Trophoblast cell (in vitro differentiated cells and primary cell): Measurements from ENCODE around the gene PTPN13.

Source experiments
- DNase-seq, 2 donors: peaks; one replicate each; pipeline ENCODE4 v3.0.0-alpha.2; 2016
- H2AFZ ChIP-seq: 2 replicates; pipeline ENCODE4 v1.6.1; 2013; ENCODE audit warnings: low read length, moderate library complexity, mild to moderate bottlenecking; ENCODE audit not compliant: insufficient read depth, poor library complexity
- H2AK5ac ChIP-seq: 2 replicates; pipeline ENCODE4 v1.6.1; 2013; ENCODE audit warnings: mild to moderate bottlenecking, low read length
- H2BK120ac ChIP-seq: 2 replicates; pipeline ENCODE4 v1.6.1; 2013; ENCODE audit warnings: low read length, mild to moderate bottlenecking, moderate library complexity; ENCODE audit not compliant: insufficient read depth, poor library complexity
- H2BK12ac ChIP-seq: 2 replicates; pipeline ENCODE4 v1.6.1; 2013; ENCODE audit warnings: mild to moderate bottlenecking, low read length, moderate library complexity
- H2BK5ac ChIP-seq: 2 replicates; pipeline ENCODE4 v1.6.1; 2013; ENCODE audit warnings: low read length, low read depth, moderate library complexity, mild to moderate bottlenecking; ENCODE audit not compliant: poor library complexity
- H3K14ac ChIP-seq: 2 replicates; pipeline ENCODE4 v1.6.1; 2013; ENCODE audit warnings: mild to moderate bottlenecking, low read length
- H3K18ac ChIP-seq: 2 replicates; pipeline ENCODE4 v1.6.1; 2013; ENCODE audit warnings: mild to moderate bottlenecking, low read length
- H3K23ac ChIP-seq: 2 replicates; pipeline ENCODE4 v1.6.1; 2013; ENCODE audit warnings: low read length
- H3K27ac ChIP-seq: 2 replicates; pipeline ENCODE4 v1.5.1; 2013; ENCODE audit warnings: low read depth, mild to moderate bottlenecking, inconsistent platforms, low read length, moderate library complexity
- H3K27me3 ChIP-seq: 2 replicates; pipeline ENCODE4 v1.6.1; 2013; ENCODE audit warnings: inconsistent platforms, mild to moderate bottlenecking, low read length, moderate library complexity; ENCODE audit not compliant: insufficient read depth
- H3K36me3 ChIP-seq, 2 experiments: 1 replicate in 1 of 2; 2 replicates in 1 of 2; pipeline ENCODE4 v1.6.1; 2013; ENCODE audit warnings: low read length in 2 of 2, mild to moderate bottlenecking in 2 of 2, moderate library complexity in 1 of 2; ENCODE audit not compliant: insufficient read depth in 2 of 2, control insufficient read depth in 1 of 2
- H3K4ac ChIP-seq: 2 replicates; pipeline ENCODE4 v1.6.1; 2013; ENCODE audit warnings: low read depth, mild to moderate bottlenecking, low read length, moderate library complexity
- H3K4me1 ChIP-seq, 2 experiments: 1 replicate in 1 of 2; 2 replicates in 1 of 2; pipeline ENCODE4 v1.6.1; 2013; ENCODE audit warnings: low read length in 2 of 2, mild to moderate bottlenecking in 2 of 2, moderate library complexity in 1 of 2; ENCODE audit not compliant: insufficient read depth in 2 of 2, control insufficient read depth in 1 of 2
- H3K4me2 ChIP-seq: 2 replicates; pipeline ENCODE4 v1.6.1; 2013; ENCODE audit warnings: inconsistent platforms, mild to moderate bottlenecking, low read length, moderate library complexity
- H3K4me3 ChIP-seq: 2 replicates; pipeline ENCODE4 v1.5.1; 2013; ENCODE audit warnings: mild to moderate bottlenecking, low read depth, low read length, inconsistent platforms
- H3K79me1 ChIP-seq: one replicate; pipeline ENCODE4 v1.6.1; 2013; ENCODE audit warnings: low read length
- H3K79me2 ChIP-seq: 2 replicates; pipeline ENCODE4 v1.6.1; 2013; ENCODE audit warnings: low read length, mild to moderate bottlenecking; ENCODE audit not compliant: control insufficient read depth, insufficient read depth, poor library complexity
- H3K9ac ChIP-seq: 2 replicates; pipeline ENCODE4 v1.6.1; 2013; ENCODE audit warnings: mild to moderate bottlenecking, low read length
- H3K9me3 ChIP-seq: 2 replicates; pipeline ENCODE4 v1.6.1; 2013; ENCODE audit warnings: low read depth, mild to moderate bottlenecking, control low read depth, inconsistent platforms, low read length; ENCODE audit not compliant: insufficient read depth
- H4K12ac ChIP-seq: 2 replicates; pipeline ENCODE4 v1.6.1; 2013; ENCODE audit warnings: low read depth, mild to moderate bottlenecking, low read length, moderate library complexity
- H4K8ac ChIP-seq: 2 replicates; pipeline ENCODE4 v1.6.1; 2013; ENCODE audit warnings: low read depth, mild to moderate bottlenecking, low read length, moderate library complexity
- H4K91ac ChIP-seq: one replicate; pipeline ENCODE4 v1.6.1; 2013; ENCODE audit warnings: low read depth, mild to moderate bottlenecking, low read length, moderate library complexity
- whole genome bisulfite sequencing: extraction: QIAGEN DNeasy Blood & Tissue Kit; methylation state at CpG from one replicate; pipeline ENCODE4 v1.1.7; 2013; ENCODE audit warnings: missing lambda C conversion rate; ENCODE audit not compliant: insufficient read length, insufficient coverage; ENCODE audit errors: extremely low coverage; 5-methylcytosine and 5-hydroxymethylcytosine counted together

PTPN13 gene

DNA sequence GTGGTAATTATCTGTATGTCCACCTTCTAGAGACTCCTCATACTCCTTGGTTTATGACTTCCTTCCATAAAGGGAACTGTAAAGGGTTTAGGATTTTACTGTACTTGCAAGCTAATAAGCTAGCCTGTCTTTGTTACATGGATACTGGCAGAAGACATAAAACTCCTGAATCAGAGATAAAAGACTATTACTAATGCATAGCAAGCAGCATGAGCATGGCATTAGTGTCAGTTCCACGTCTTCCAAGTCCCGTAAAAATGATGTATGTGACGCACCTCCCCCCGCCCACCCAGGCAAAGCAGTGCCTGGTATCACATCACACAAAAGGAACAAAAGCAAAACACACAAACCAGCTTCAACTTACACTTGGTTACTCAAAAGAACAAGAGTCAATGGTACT lies 184.1 kb downstream of the PTPN13 start:
- Histone ChIP-seq H2BK12ac (no peak overlapping the region), H3K9me3 (no peaks in the 10 kb centered on the region), H3K79me2 (no peaks in the 10 kb centered on the region), H3K27me3 (no peaks in the 10 kb centered on the region), H3K4me3 (no peak overlapping the region), H3K4me2 (no peak overlapping the region), H3K79me1 (no peaks in the 10 kb centered on the region), H2BK120ac (no peak overlapping the region), H2BK5ac (no peak overlapping the region), H3K4ac (no peak overlapping the region), H4K12ac (no peak overlapping the region), H3K36me3 (peaks cover 2 to 3% of the 10 kb centered on the region in 2 experiments), H3K27ac (no peak overlapping the region), H3K9ac (no peak overlapping the region), H2AFZ (no peak overlapping the region), H3K4me1 (no peaks in the 10 kb centered on the region), H2AK5ac (no peak overlapping the region), H3K14ac (no peak overlapping the region), H4K8ac (no peak overlapping the region), H3K23ac (no peak overlapping the region), H4K91ac (no peak overlapping the region), H3K18ac (no peak overlapping the region)
- no CpG with 5 or more reads among the region's 4 CpGs for WGBS
- no peak for DNase-seq

DNA sequence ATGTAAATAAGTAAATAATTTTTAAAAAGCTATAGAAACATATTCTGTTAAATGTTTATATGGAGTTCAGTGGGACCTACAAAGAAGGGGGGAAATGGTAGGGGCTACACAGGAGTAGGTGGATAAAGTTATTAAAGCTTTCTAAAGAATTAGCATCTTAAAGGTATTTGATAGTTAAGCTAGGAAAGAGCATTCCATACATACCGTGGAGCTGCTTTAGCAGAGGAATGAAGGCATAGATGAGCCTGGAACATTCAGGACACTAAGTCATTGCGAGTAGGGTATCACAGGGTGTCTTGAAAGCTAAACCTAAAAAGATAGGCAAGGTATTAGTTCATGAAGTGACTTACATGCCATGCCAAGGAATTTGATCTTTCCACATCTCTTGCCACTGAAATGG lies 194.7 kb downstream of the PTPN13 start:
- Histone ChIP-seq H4K91ac (no peak overlapping the region), H3K4me3 (no peak overlapping the region), H3K9ac (no peak overlapping the region), H3K27ac (no peak overlapping the region), H3K4me2 (no peak overlapping the region), H2BK5ac (no peak overlapping the region), H3K4me1 (no peaks in the 10 kb centered on the region), H4K12ac (no peak overlapping the region), H3K23ac (no peak overlapping the region), H4K8ac (no peak overlapping the region), H2AK5ac (no peak overlapping the region), H3K9me3 (peaks cover 5% of the 10 kb centered on the region), H3K14ac (no peak overlapping the region), H2BK120ac (no peak overlapping the region), H3K36me3 (peaks cover 6 to 14% of the 10 kb centered on the region in 2 experiments), H3K79me2 (no peaks in the 10 kb centered on the region), H3K27me3 (no peaks in the 10 kb centered on the region), H3K4ac (no peak overlapping the region), H2BK12ac (no peak overlapping the region), H3K79me1 (no peaks in the 10 kb centered on the region), H2AFZ (no peak overlapping the region), H3K18ac (no peak overlapping the region)
- DNase-seq = peak in 1 of 2 donors; percentile 17
- WGBS = no CpG with 5 or more reads among the region's 2 CpGs

DNA sequence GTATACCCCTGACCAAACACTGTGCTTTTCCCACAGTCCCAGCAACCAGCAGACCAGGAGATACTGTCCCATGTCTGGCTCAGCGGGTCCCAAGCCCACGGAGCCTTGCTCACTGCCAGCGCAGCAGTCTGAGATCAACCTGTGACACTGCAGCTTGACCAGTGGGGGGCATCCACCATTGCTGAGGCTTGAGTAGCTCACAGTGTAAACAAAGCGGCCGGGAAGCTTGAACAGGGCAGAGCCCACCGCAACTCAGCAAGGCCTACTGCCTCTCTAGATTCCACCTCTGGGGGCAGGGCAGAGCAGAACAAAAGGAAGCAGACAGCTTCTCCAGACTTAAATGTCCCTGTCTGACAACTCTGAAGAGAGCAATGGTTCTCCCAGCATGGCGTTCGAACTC lies 197.0 kb downstream of the PTPN13 start:
- Histone ChIP-seq H4K8ac (no peak overlapping the region), H3K23ac (no peak overlapping the region), H3K18ac (no peak overlapping the region), H2BK5ac (no peak overlapping the region), H3K36me3 (peaks cover 6 to 14% of the 10 kb centered on the region in 2 experiments), H4K91ac (no peak overlapping the region), H3K27me3 (no peaks in the 10 kb centered on the region), H3K4me3 (no peak overlapping the region), H3K27ac (no peak overlapping the region), H2AFZ (no peak overlapping the region), H3K14ac (no peak overlapping the region), H3K9me3 (peaks cover 5% of the 10 kb centered on the region), H3K4me1 (no peaks in the 10 kb centered on the region), H3K9ac (no peak overlapping the region), H3K79me2 (no peaks in the 10 kb centered on the region), H3K4me2 (no peak overlapping the region), H2BK12ac (no peak overlapping the region), H4K12ac (no peak overlapping the region), H2AK5ac (no peak overlapping the region), H3K79me1 (no peaks in the 10 kb centered on the region), H2BK120ac (no peak overlapping the region), H3K4ac (no peak overlapping the region)
- no CpG with 5 or more reads among the region's 8 CpGs for WGBS
- DNase-seq = peak; percentile 15 to 49

DNA sequence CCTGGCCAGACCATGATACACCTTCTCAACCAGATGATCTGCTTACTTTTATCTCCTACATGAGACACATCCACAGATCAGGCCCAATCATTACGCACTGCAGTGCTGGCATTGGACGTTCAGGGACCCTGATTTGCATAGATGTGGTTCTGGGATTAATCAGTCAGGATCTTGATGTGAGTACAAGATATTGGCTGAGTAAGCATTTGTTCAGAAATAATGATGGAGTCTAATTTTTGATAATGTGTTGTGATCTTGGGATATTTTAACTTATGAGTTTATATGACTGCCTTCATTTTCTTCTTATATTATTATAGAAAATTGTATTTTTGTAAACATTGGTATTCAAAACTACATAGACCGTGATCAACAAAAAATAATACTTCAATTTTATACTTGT lies 215.7 kb downstream of the PTPN13 start:
- no peaks in the 10 kb centered on the region for H3K9me3 ChIP-seq
- no peak overlapping the region for H3K23ac ChIP-seq
- H4K12ac ChIP-seq = no peak overlapping the region
- no peak overlapping the region for H2AK5ac ChIP-seq
- H3K36me3 ChIP-seq = peaks cover 2 to 5% of the 10 kb centered on the region in 2 experiments
- no peak overlapping the region for H3K4me3 ChIP-seq
- no peak for DNase-seq
- H3K4ac ChIP-seq = no peak overlapping the region
- no peak overlapping the region for H2BK5ac ChIP-seq
- no peak overlapping the region for H3K4me2 ChIP-seq
- no peak overlapping the region for H4K8ac ChIP-seq
- no peak overlapping the region for H2BK120ac ChIP-seq
- no peak overlapping the region for H2BK12ac ChIP-seq
- no peak overlapping the region for H3K9ac ChIP-seq
- no peaks in the 10 kb centered on the region for H3K79me1 ChIP-seq
- no peaks in the 10 kb centered on the region for H3K27me3 ChIP-seq
- H3K27ac ChIP-seq = no peak overlapping the region
- no peak overlapping the region for H2AFZ ChIP-seq
- no peak overlapping the region for H4K91ac ChIP-seq
- WGBS = no CpG with 5 or more reads among the region's 3 CpGs
- no peaks in the 10 kb centered on the region for H3K4me1 ChIP-seq
- no peak overlapping the region for H3K18ac ChIP-seq
- H3K79me2 ChIP-seq = no peaks in the 10 kb centered on the region
- H3K14ac ChIP-seq = no peak overlapping the region
